OCI-LY7 (cell line): ENCODE measurements around the gene CD109.

ENCODE experiments used
- EZH2phosphoT487 ChIP-seq: fragments of 200-600 bp; sonication (generic); IDR thresholded peaks from 2 replicates; pipeline ENCODE4 v1.6.1; 2018; ENCODE audit warnings: low read depth, borderline replicate concordance, mild to moderate bottlenecking, mixed run types, antibody characterized with exemption, low read length, moderate library complexity, mixed read lengths
- TF ChIP-seq, protein P1 (sequence below): fragments of 200-600 bp; sonication (generic); conservative IDR thresholded peaks from 2 replicates; pipeline ENCODE4 v1.5.1; 2014; ENCODE audit warnings: mild to moderate bottlenecking, antibody characterized with exemption, low read length, moderate library complexity, mixed read lengths

GRCh38 chr6:73791336-73791735, 95.3 kb downstream of the CD109 start:
- TF ChIP-seq, protein P1, sequence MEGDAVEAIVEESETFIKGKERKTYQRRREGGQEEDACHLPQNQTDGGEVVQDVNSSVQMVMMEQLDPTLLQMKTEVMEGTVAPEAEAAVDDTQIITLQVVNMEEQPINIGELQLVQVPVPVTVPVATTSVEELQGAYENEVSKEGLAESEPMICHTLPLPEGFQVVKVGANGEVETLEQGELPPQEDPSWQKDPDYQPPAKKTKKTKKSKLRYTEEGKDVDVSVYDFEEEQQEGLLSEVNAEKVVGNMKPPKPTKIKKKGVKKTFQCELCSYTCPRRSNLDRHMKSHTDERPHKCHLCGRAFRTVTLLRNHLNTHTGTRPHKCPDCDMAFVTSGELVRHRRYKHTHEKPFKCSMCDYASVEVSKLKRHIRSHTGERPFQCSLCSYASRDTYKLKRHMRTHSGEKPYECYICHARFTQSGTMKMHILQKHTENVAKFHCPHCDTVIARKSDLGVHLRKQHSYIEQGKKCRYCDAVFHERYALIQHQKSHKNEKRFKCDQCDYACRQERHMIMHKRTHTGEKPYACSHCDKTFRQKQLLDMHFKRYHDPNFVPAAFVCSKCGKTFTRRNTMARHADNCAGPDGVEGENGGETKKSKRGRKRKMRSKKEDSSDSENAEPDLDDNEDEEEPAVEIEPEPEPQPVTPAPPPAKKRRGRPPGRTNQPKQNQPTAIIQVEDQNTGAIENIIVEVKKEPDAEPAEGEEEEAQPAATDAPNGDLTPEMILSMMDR: no peak
- TF ChIP-seq EZH2phosphoT487: no peak
